Measurements from ENCODE around the gene EFHC2.

Gene EFHC2

DNA sequence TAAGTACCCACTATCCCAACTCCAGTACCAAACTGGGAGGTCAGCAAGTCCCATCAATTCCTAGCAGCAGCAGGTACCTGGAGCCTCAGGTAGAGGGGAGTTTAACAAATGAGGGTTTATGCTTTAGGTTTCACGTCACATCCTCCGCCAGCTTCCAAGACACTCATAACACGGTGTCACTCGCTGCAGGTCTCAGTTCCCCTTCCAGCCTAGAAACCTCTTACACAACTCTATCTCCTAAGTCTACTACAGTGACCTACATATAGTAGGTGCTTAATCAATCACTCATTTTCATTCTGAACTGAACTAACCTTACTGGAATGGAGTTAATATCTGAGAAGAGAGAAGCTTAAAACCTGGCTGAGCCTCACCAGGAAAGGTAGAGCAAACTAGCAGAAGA, 96.0 kb downstream of the EFHC2 start:
- Histone ChIP-seq H3K27me3 (no peaks in the 10 kb centered on the region), H3K4me2 (no peak overlapping the region), H3K9ac (no peak overlapping the region), H3K27ac (no peak overlapping the region), H3K9me3 (replicated peaks in 1 of 11) (0 out of 22 replicates have a peak, but pooled peaks cover 0 to 5% (median 0%) of the 10 kb centered on the region in 11 experiments), H3K4me1 (peaks cover 0 to 17% (median 7%) of the 10 kb centered on the region in 10 experiments; a peak in 11 of 20 replicates), H3K4me3 (no peak overlapping the region), H3K36me3 (no peaks in the 10 kb centered on the region), H4K20me1 (no peaks in the 10 kb centered on the region)
- no peak for TF ChIP-seq Cebpa-rat (IDR thresholded peaks at IDR 0.05)

DNA sequence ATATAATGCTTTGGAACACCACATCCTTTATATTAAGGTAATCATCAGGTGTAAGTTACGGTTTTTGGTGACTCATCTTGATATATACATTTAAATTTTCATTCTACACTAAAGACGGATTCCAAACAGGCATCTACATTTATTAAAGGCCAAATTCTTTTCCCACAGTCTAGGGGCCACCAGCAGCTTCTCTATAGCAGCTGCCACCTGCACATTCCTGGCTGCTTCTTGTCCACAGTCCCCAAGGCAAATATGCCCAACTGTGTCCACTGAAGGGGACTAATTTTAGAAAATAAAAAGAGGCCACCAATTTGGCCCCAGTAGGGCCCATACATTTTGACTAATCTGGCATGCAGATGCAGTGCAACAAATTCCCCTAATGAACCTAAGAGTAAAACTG, 96.6 kb downstream of the EFHC2 start:
- H3K9me3 ChIP-seq (replicated peaks in 1 of 11): 0 out of 22 replicates have a peak, but pooled peaks cover 0 to 5% (median 0%) of the 10 kb centered on the region in 11 experiments
- no peak overlapping the region for H3K9ac ChIP-seq
- no peaks in the 10 kb centered on the region for H3K36me3 ChIP-seq
- peaks cover 0 to 13% (median 5%) of the 10 kb centered on the region in 10 experiments; a peak in 6 of 20 replicates for H3K4me1 ChIP-seq
- no peaks in the 10 kb centered on the region for H4K20me1 ChIP-seq
- no peak for TF ChIP-seq Cebpa-rat (IDR thresholded peaks at IDR 0.05)
- H3K4me2 ChIP-seq: no peak overlapping the region
- no peaks in the 10 kb centered on the region for H3K27me3 ChIP-seq
- no peak overlapping the region for H3K4me3 ChIP-seq
- H3K27ac ChIP-seq: no peak overlapping the region

DNA sequence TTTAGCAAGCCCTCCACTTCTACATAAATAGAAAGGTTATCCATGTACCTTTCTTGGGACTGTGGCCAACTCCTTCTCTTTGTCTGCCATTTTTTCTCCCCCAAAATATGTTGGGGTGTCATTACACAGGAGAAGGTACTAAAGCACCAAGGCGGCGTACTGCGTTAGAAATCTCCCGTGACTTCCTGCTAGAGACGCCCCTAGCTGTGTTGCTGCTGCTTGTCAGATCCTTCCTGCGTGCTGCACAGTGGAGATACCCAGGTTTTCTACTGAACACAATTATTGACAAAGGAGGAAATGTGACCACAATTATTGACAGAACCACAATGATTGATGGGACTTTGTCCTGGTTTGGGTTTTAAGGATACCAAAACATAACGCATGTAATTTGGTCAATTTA, 97.7 kb downstream of the EFHC2 start:
- peaks cover 0 to 19% (median 7%) of the 10 kb centered on the region in 10 experiments; a peak in 5 of 20 replicates for H3K4me1 ChIP-seq
- no peak overlapping the region for H3K9ac ChIP-seq
- H3K9me3 ChIP-seq (replicated peaks in 1 of 11): 0 out of 22 replicates have a peak, but pooled peaks cover 0 to 5% (median 0%) of the 10 kb centered on the region in 11 experiments
- TF ChIP-seq Cebpa-rat (IDR thresholded peaks at IDR 0.05): no peak
- H3K27me3 ChIP-seq: no peaks in the 10 kb centered on the region
- no peak overlapping the region for H3K27ac ChIP-seq
- no peaks in the 10 kb centered on the region for H4K20me1 ChIP-seq
- no peak overlapping the region for H3K4me3 ChIP-seq
- no peak overlapping the region for H3K4me2 ChIP-seq
- H3K36me3 ChIP-seq: no peaks in the 10 kb centered on the region

DNA sequence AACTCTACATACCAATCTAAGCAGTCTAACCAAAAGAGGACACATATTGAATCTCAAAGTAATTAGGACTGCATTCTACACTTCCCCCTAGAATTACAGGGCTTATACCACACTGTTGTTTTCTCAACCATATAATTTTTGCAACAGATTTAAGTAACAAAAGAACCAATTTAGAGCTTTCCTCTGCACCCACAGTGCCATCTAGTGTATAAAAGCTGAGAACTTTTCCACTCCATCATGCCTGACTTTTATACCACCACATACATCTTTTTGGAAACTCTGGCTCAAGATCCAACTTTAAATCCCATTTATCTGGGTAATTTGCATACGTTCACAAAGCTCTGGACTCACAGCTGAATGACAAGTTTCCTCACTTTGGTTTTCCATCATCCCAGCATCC, 99.5 kb downstream of the EFHC2 start:
- no peaks in the 10 kb centered on the region for H3K9me3 ChIP-seq (replicated peaks in 1 of 11)
- no peak overlapping the region for H3K4me3 ChIP-seq
- 0 out of 22 replicates have a peak overlapping the region, but pooled peaks of 2 of the 11 experiments have one; percentile 1 to 6 for H3K4me2 ChIP-seq
- peak overlapping the region in 1 of 11 experiments; percentile 39; a peak in 2 of 22 replicates for H3K27ac ChIP-seq
- peaks cover 0 to 19% (median 7%) of the 10 kb centered on the region in 10 experiments; a peak in 5 of 20 replicates for H3K4me1 ChIP-seq
- no peaks in the 10 kb centered on the region for H3K27me3 ChIP-seq
- H3K36me3 ChIP-seq: no peaks in the 10 kb centered on the region
- TF ChIP-seq Cebpa-rat (IDR thresholded peaks at IDR 0.05): no peak
- H4K20me1 ChIP-seq: no peaks in the 10 kb centered on the region
- no peak overlapping the region for H3K9ac ChIP-seq

DNA sequence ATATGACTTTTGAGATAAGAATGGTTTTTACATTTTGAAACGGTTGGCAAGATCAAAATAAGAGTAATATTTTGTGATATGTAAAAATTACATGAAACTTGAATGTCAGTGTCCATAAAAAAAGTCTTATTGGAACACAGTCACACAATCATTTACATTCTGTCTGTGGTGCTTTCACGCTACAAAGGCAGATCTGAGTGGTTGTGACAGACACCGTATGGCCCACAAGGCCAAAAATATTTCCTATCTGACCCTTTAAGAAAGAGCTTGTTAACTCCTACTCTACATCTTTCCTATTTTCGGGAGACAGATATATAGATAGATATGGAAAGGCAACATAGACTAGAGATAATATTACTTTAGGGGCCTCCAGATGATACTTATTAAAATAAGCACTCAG, 101.9 kb downstream of the EFHC2 start:
- Histone ChIP-seq H3K27me3 (no peaks in the 10 kb centered on the region), H3K4me2 (no peak overlapping the region; a peak in 2 of 22 replicates), H3K27ac (no peak overlapping the region), H3K9ac (no peak overlapping the region), H3K4me3 (no peak overlapping the region), H3K9me3 (replicated peaks in 1 of 11) (no peaks in the 10 kb centered on the region), H4K20me1 (no peaks in the 10 kb centered on the region), H3K36me3 (no peaks in the 10 kb centered on the region), H3K4me1 (peaks cover 0 to 19% (median 7%) of the 10 kb centered on the region in 10 experiments; a peak in 5 of 20 replicates)
- TF ChIP-seq Cebpa-rat (IDR thresholded peaks at IDR 0.05): no peak

DNA sequence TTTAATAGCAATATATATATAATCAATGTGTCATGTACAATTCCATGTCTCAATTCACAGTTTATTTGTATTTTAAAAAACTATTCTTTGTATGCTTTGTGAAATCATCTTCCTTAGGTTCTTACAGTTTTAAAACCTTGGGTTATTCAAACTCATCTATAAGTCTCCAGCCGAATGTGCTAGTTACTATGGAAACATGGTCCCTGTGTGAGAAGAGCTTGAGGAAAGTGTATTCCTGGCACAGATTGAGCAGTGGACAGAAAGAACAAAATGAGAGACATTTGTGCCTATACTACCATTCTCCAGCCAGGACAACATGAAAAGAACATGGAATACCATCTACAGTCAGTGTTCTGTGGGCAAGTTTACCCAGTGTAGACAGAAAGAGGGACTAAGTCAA, 103.4 kb downstream of the EFHC2 start:
- Histone ChIP-seq H3K27ac (no peak overlapping the region), H3K27me3 (no peaks in the 10 kb centered on the region; a peak in 1 of 22 replicates)
- no peak for TF ChIP-seq Cebpa-rat (IDR thresholded peaks at IDR 0.05)

DNA sequence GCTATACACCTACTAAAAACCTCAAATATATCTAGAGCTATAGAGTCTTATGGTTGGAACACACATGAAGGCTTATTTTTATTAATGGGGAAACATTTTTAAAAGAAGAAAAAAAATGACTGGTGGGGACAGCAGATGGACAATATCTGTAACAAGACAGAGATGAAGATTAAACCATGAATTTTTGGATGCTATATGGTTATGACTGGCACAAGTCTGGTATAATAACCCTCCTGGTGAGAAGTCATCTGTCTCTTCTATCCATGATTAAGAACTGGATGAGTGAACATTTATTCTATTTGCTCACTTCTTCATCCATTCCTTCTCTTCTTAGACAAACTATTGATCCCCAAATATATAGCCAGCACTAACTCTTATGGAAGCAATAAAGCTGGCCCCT, 104.4 kb downstream of the EFHC2 start:
- Histone ChIP-seq H3K27me3 (no peaks in the 10 kb centered on the region; a peak in 1 of 22 replicates), H3K4me3 (no peak overlapping the region), H4K20me1 (no peaks in the 10 kb centered on the region), H3K4me1 (peaks cover 0 to 19% (median 7%) of the 10 kb centered on the region in 10 experiments; a peak in 5 of 20 replicates), H3K27ac (no peak overlapping the region), H3K4me2 (no peak overlapping the region), H3K36me3 (no peaks in the 10 kb centered on the region), H3K9ac (no peak overlapping the region), H3K9me3 (replicated peaks in 1 of 11) (no peaks in the 10 kb centered on the region)
- TF ChIP-seq Cebpa-rat (IDR thresholded peaks at IDR 0.05): no peak

More for the DNA sequence above, 103.4 kb downstream of the EFHC2 start:
- no peaks in the 10 kb centered on the region for H3K9me3 ChIP-seq (replicated peaks in 1 of 11)
- no peak overlapping the region for H3K4me3 ChIP-seq
- no peak overlapping the region for H3K4me2 ChIP-seq
- H3K4me1 ChIP-seq: peaks cover 0 to 19% (median 7%) of the 10 kb centered on the region in 10 experiments; a peak in 5 of 20 replicates
- H4K20me1 ChIP-seq: no peaks in the 10 kb centered on the region
- no peaks in the 10 kb centered on the region for H3K36me3 ChIP-seq
- no peak overlapping the region for H3K9ac ChIP-seq

DNA sequence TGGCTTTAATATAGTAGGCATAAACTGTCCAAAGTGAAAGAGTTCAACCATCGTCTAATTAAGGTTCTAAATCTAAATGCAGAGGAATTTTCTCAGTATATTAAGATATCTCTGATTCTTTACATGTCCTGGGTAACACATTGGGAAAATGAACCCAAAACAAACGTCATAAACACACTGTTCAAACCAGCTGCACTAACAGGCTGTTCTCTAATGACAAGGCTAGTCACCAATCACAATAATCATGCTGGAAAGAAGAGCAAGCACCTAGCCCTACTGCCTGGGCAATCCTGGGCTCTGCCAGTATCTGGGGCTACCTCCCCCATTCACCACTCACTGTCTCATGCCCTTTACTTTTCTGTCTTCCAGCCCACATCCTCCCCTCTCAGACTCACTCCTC, 107.9 kb downstream of the EFHC2 start:
- no peaks in the 10 kb centered on the region for H3K4me1 ChIP-seq

DNA sequence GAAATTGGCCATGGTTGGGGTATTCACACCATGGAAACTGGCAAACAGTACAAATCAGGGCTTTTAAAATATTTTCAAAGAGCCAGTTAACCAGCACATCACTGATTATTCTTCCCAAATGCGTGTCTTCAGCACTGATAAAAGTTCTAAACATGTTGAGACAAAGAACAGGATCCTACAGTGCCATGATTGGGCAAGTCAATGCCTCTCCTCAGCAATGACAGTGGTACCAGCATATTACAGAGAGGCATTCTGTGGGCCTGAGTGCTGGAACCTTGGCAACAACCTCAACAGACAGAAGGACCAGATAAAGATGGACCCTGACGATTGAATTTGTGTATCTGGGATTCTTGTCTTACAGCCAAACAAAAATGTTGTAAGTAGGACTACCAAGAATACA, 108.9 kb downstream of the EFHC2 start:
- Histone ChIP-seq H3K4me3 (no peak overlapping the region), H3K4me1 (0 out of 20 replicates have a peak, but pooled peaks cover 0 to 5% (median 0%) of the 10 kb centered on the region in 10 experiments), H3K4me2 (no peak overlapping the region), H3K27me3 (no peaks in the 10 kb centered on the region; a peak in 1 of 22 replicates), H3K27ac (no peak overlapping the region), H3K9ac (no peak overlapping the region), H3K36me3 (0 out of 22 replicates have a peak, but pooled peaks cover 0 to 7% (median 0%) of the 10 kb centered on the region in 11 experiments), H3K9me3 (replicated peaks in 1 of 11) (no peaks in the 10 kb centered on the region), H4K20me1 (no peaks in the 10 kb centered on the region)
- TF ChIP-seq Cebpa-rat (IDR thresholded peaks at IDR 0.05): no peak

More for the DNA sequence above, 107.9 kb downstream of the EFHC2 start:
- TF ChIP-seq Cebpa-rat (IDR thresholded peaks at IDR 0.05): no peak
- 0 out of 22 replicates have a peak, but pooled peaks cover 0 to 7% (median 0%) of the 10 kb centered on the region in 11 experiments for H3K36me3 ChIP-seq
- no peaks in the 10 kb centered on the region for H3K9me3 ChIP-seq (replicated peaks in 1 of 11)
- no peaks in the 10 kb centered on the region for H4K20me1 ChIP-seq
- H3K27me3 ChIP-seq: no peaks in the 10 kb centered on the region; a peak in 1 of 22 replicates
- no peak overlapping the region for H3K27ac ChIP-seq
- H3K9ac ChIP-seq: no peak overlapping the region
- H3K4me2 ChIP-seq: no peak overlapping the region
- no peak overlapping the region for H3K4me3 ChIP-seq

DNA sequence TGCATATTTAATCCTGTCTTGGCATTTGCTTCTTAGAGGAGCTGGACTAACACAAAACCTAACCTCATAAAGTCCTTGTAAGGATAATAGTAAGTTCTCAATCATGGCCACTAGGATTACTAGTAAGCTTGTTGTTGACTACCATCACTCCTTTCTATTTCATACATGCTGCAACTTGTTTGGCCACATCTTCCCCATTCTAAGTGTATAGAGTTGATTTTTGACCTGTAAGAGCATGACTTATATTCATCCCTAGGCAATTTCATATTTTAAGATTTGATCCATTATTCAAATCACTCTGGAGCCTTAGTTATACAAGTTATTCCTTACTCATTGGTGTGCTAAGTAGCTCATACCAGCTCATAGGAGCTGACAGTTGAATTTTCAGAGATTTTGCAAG, 109.4 kb downstream of the EFHC2 start:
- Histone ChIP-seq H3K9ac (no peak overlapping the region), H3K4me1 (peaks cover 0 to 5% (median 0%) of the 10 kb centered on the region in 10 experiments; a peak in 1 of 20 replicates), H3K27ac (no peak overlapping the region), H3K4me2 (no peak overlapping the region), H3K4me3 (no peak overlapping the region), H3K9me3 (replicated peaks in 1 of 11) (no peaks in the 10 kb centered on the region), H3K27me3 (no peaks in the 10 kb centered on the region; a peak in 1 of 22 replicates), H4K20me1 (no peaks in the 10 kb centered on the region), H3K36me3 (0 out of 22 replicates have a peak, but pooled peaks cover 0 to 7% (median 0%) of the 10 kb centered on the region in 11 experiments)
- no peak for TF ChIP-seq Cebpa-rat (IDR thresholded peaks at IDR 0.05)

Measured in BLaER1 treated with 17β-estradiol and CSF1 and Interleukin-3, amounts not matched to agents 10 nM and 100 nM (cell line).